Measurements from ENCODE around the gene VMP1.

GRCh38 chr17:59763861-59764260 lies 56.4 kb downstream of the VMP1 start:
- no peak for TF ChIP-seq EZH2phosphoT487 (IDR thresholded peaks at IDR 0.05; ENCODE audit: borderline replicate concordance, low read depth, low read length)
- TF ChIP-seq, protein P1, sequence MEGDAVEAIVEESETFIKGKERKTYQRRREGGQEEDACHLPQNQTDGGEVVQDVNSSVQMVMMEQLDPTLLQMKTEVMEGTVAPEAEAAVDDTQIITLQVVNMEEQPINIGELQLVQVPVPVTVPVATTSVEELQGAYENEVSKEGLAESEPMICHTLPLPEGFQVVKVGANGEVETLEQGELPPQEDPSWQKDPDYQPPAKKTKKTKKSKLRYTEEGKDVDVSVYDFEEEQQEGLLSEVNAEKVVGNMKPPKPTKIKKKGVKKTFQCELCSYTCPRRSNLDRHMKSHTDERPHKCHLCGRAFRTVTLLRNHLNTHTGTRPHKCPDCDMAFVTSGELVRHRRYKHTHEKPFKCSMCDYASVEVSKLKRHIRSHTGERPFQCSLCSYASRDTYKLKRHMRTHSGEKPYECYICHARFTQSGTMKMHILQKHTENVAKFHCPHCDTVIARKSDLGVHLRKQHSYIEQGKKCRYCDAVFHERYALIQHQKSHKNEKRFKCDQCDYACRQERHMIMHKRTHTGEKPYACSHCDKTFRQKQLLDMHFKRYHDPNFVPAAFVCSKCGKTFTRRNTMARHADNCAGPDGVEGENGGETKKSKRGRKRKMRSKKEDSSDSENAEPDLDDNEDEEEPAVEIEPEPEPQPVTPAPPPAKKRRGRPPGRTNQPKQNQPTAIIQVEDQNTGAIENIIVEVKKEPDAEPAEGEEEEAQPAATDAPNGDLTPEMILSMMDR (conservative IDR thresholded peaks at IDR 0.05; ENCODE audit: low read length): no peak

Measured in OCI-LY7 (cell line).